Upper lobe of left lung (tissue), 4 donors: ENCODE data around the gene NME5.

Source experiments
- CTCF ChIP-seq, 6 experiments: fragments of 450-650 bp in 4 of 6; fragments of 200-600 bp in 2 of 6; sonication (generic) in 2 of 6; IDR thresholded peaks; one replicate each; pipeline ENCODE4 v1.5.1; 2016 to 2019; ENCODE audit warnings: antibody characterized with exemption in 6 of 6
- EP300 ChIP-seq, 4 donors: sonication (generic); formaldehyde crosslinking; IDR thresholded peaks; one replicate each; pipeline ENCODE4 v1.5.1; 2017; ENCODE audit warnings: antibody characterized with exemption in 4 of 4, control low read depth in 2 of 4
- POLR2A ChIP-seq, 4 donors: fragments of 450-650 bp; IDR thresholded peaks; one replicate each; pipeline ENCODE4 v1.5.1; 2016 to 2017; ENCODE audit warnings: antibody characterized with exemption in 4 of 4, mild to moderate bottlenecking in 2 of 4

GRCh38 chr5:138159666-138160065, 20.4 kb upstream of the NME5 start:
- TF ChIP-seq POLR2A (IDR thresholded peaks at IDR 0.05) (no peak), CTCF (IDR thresholded peaks at IDR 0.05) (no peak), EP300 (IDR thresholded peaks at IDR 0.05) (no peak)
